Hepatocyte (in vitro differentiated cells): ENCODE results near the gene PRCD.

Experiments used
- CTCF ChIP-seq: fragments of 200-600 bp; sonication (generic); IDR thresholded peaks from 2 replicates; pipeline ENCODE4 v1.5.1; 2016; ENCODE audit warnings: antibody characterized with exemption, mild to moderate bottlenecking; ENCODE audit not compliant: poor library complexity
- EZH2 ChIP-seq: fragments of 200-600 bp; sonication (generic); IDR thresholded peaks from 2 replicates; pipeline ENCODE4 v1.6.1; 2016; ENCODE audit warnings: antibody characterized with exemption, mild to moderate bottlenecking, borderline replicate concordance
- EZH2phosphoT487 ChIP-seq: fragments of 200-600 bp; sonication (generic); IDR thresholded peaks from one replicate; pipeline ENCODE4 v1.6.1; 2018; ENCODE audit warnings: antibody characterized with exemption, mild to moderate bottlenecking, low read depth, moderate library complexity; ENCODE audit not compliant: unreplicated experiment, severe bottlenecking

- TF ChIP-seq EZH2phosphoT487 (no peak), CTCF (no peak), EZH2 (no peak)
These were observed 54.8 kb downstream of the PRCD start for GRCh38 chr17:76594690-76595089.
